Measurements from ENCODE around the gene LIN7C. TPM values are rescaled to one million over a fixed set of nuclear protein-coding genes. Genes with fewer than 3 reads are reported as not detected.
"Not testable (repeated sequence)": the region's sequence is repeated elsewhere in the genome, so short reads cannot be mapped to it uniquely, and the experiment has no call there.

The LIN7C gene
- total and polyA plus RNA-seq, 2 donors (not counting 1 experiment from before 2014, with no cell fraction given): 6.2 to 24.2 TPM

DNA sequence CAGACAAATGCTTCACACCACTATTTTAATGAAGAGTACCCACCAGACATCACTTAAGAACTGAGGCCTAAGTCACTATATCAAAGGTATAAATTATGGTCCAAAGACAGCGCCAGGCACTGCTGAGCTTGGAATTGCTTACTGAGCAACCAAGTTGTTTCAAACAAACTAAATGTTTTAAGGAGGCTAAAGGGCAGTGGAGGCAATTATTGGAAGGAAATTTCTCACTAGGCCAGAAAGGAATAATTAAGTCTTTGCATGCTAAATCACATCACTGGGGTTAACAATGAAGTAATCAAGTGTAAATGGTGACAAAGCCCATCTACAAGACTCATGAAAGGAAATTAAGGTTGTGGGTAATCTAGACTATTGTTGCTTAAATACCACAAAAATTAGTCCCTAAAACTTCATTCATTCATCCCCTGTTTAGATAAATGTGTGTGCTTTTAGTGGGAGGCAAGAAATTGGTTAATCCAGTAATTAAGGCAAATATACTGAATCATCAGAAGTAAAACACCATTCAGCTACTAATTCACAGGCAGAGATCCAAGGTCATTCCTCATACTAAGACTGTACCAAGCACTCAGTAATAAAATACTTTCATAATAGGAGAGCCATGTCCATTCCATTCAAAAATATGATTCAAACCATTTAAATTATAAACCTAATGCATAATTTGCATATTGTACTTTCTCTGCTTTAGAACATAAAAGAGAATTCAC lies 55.2 kb downstream of the LIN7C start:
- Histone ChIP-seq H3K9ac (ENCODE audit: low read length) (no peak overlapping the region), H2AFZ (ENCODE audit: insufficient read depth, low read depth, low read length, poor library complexity, severe bottlenecking) (no peak overlapping the region), H3K4me3 (ENCODE audit: control extremely low read depth in 1 of 5, extremely low read depth in 1 of 5, insufficient read depth in 1 of 5, low read depth in 2 of 5, low read length in 4 of 5) (no peak overlapping the region), H3K4me2 (replicated peaks; ENCODE audit: low read depth, low read length, poor library complexity, severe bottlenecking) (no peak overlapping the region), H3K9me3 (ENCODE audit: control extremely low read depth in 1 of 3, control insufficient read depth in 2 of 3, insufficient read depth in 1 of 3, low read length in 2 of 3) (no peaks in the 10 kb centered on the region), H3K4me1 (ENCODE audit: control insufficient read depth in 2 of 2, insufficient read depth in 2 of 2, low read length in 2 of 2) (no peaks in the 10 kb centered on the region), H4K20me1 (ENCODE audit: control insufficient read depth, insufficient read depth, low read length, poor library complexity, severe bottlenecking) (no peaks in the 10 kb centered on the region), H3K27me3 (replicated peaks in 1 of 4; ENCODE audit: control extremely low read depth in 1 of 4, control insufficient read depth in 3 of 4, insufficient read depth in 4 of 4, low read length in 3 of 4) (no peaks in the 10 kb centered on the region), H3K27ac (ENCODE audit: low read length in 2 of 2) (no peak overlapping the region), H3K36me3 (replicated peaks in 1 of 2; ENCODE audit: control extremely low read depth in 1 of 2, control insufficient read depth in 1 of 2, extremely low read depth in 1 of 2, insufficient read depth in 2 of 2, low read length in 1 of 2) (no peaks in the 10 kb centered on the region), H3K79me2 (ENCODE audit: control insufficient read depth, insufficient read depth, low read length) (no peaks in the 10 kb centered on the region)
- Mint-ChIP-seq H3K4me3 (no peak overlapping the region), H3K4me1 (no peaks in the 10 kb centered on the region), H3K27ac (no peak overlapping the region), H3K27me3 (peaks cover 4% of the 10 kb centered on the region), H3K9me3 (ENCODE audit: insufficient read depth) (no peaks in the 10 kb centered on the region)
- DNase-seq (no peak), ATAC-seq (ENCODE audit: low read depth) (no peak)
- ChIA-PET POLR2A (no interaction called here), CTCF (no interaction called here)
- 100% methylated on average over 1 of the region's 1 CpG for WGBS (ENCODE audit: insufficient coverage)
- no peak for TF ChIP-seq EZH2 (IDR thresholded peaks at IDR 0.05; ENCODE audit: borderline replicate concordance, insufficient read depth, low read depth, low read length, poor library complexity, severe bottlenecking)
- TF ChIP-seq, protein P1, sequence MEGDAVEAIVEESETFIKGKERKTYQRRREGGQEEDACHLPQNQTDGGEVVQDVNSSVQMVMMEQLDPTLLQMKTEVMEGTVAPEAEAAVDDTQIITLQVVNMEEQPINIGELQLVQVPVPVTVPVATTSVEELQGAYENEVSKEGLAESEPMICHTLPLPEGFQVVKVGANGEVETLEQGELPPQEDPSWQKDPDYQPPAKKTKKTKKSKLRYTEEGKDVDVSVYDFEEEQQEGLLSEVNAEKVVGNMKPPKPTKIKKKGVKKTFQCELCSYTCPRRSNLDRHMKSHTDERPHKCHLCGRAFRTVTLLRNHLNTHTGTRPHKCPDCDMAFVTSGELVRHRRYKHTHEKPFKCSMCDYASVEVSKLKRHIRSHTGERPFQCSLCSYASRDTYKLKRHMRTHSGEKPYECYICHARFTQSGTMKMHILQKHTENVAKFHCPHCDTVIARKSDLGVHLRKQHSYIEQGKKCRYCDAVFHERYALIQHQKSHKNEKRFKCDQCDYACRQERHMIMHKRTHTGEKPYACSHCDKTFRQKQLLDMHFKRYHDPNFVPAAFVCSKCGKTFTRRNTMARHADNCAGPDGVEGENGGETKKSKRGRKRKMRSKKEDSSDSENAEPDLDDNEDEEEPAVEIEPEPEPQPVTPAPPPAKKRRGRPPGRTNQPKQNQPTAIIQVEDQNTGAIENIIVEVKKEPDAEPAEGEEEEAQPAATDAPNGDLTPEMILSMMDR (IDR thresholded peaks at IDR 0.05): no peak
- intact Hi-C loops (cut with micrococcal nuclease): no loop called here

DNA sequence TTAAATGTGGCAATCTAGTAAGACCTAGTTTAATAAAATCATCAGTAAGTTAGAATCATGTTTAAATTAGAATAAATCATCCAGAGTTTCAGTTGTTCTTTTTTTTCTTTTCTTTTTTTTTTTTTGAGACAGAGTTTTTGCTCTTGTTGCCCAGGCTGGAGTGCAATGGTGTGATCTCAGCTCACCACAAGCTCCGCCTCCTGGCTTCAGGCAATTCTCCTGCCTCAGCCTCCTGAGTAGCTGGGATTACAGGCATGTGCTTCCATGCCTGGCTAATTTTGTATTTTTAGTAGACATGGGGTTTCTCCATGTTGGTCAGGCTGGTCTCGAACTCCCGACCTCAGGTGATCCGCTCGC lies 58.4 kb downstream of the LIN7C start:
- not testable (repeated sequence) for H3K9ac ChIP-seq (ENCODE audit: low read length)

More for the DNA sequence above, 58.4 kb downstream of the LIN7C start:
- ATAC-seq (ENCODE audit: low read depth); H3K27ac Mint-ChIP-seq; H4K20me1 ChIP-seq (ENCODE audit: control insufficient read depth, insufficient read depth, low read length, poor library complexity, severe bottlenecking); POLR2A ChIA-PET; H3K36me3 ChIP-seq (replicated peaks in 1 of 2; ENCODE audit: control extremely low read depth in 1 of 2, control insufficient read depth in 1 of 2, extremely low read depth in 1 of 2, insufficient read depth in 2 of 2, low read length in 1 of 2); H2AFZ ChIP-seq (ENCODE audit: insufficient read depth, low read depth, low read length, poor library complexity, severe bottlenecking); H3K4me3 Mint-ChIP-seq; H3K27ac ChIP-seq (ENCODE audit: low read length in 2 of 2); H3K79me2 ChIP-seq (ENCODE audit: control insufficient read depth, insufficient read depth, low read length); H3K27me3 Mint-ChIP-seq; DNase-seq; H3K9me3 ChIP-seq (ENCODE audit: control extremely low read depth in 1 of 3, control insufficient read depth in 2 of 3, insufficient read depth in 1 of 3, low read length in 2 of 3); H3K4me3 ChIP-seq (ENCODE audit: control extremely low read depth in 1 of 5, extremely low read depth in 1 of 5, insufficient read depth in 1 of 5, low read depth in 2 of 5, low read length in 4 of 5); H3K4me1 Mint-ChIP-seq; H3K9me3 Mint-ChIP-seq (ENCODE audit: insufficient read depth); H3K27me3 ChIP-seq (replicated peaks in 1 of 4; ENCODE audit: control extremely low read depth in 1 of 4, control insufficient read depth in 3 of 4, insufficient read depth in 4 of 4, low read length in 3 of 4); intact Hi-C loops (cut with micrococcal nuclease); H3K4me2 ChIP-seq (replicated peaks; ENCODE audit: low read depth, low read length, poor library complexity, severe bottlenecking); H3K4me1 ChIP-seq (ENCODE audit: control insufficient read depth in 2 of 2, insufficient read depth in 2 of 2, low read length in 2 of 2): not testable (repeated sequence)
- CTCF ChIA-PET: interaction anchor here (1.2 kb wide), 1 partner anchor 38 kb away, joined by 3 read pairs; no protein-coding TSS in a partner anchor
- 100% methylated on average over 3 of the region's 5 CpGs for WGBS (ENCODE audit: insufficient coverage)
